Hepatocyte (in vitro differentiated cells): ENCODE measurements around the gene HOXD1.

Source experiments
- EZH2 ChIP-seq: fragments of 200-600 bp; sonication (generic); IDR thresholded peaks from 2 replicates; pipeline ENCODE4 v1.6.1; 2016; ENCODE audit warnings: antibody characterized with exemption, mild to moderate bottlenecking, borderline replicate concordance
- EZH2phosphoT487 ChIP-seq: fragments of 200-600 bp; sonication (generic); IDR thresholded peaks from one replicate; pipeline ENCODE4 v1.6.1; 2018; ENCODE audit warnings: antibody characterized with exemption, mild to moderate bottlenecking, low read depth, moderate library complexity; ENCODE audit not compliant: unreplicated experiment, severe bottlenecking
- TF ChIP-seq, protein P1 (sequence below): fragments of 200-600 bp; sonication (generic); IDR thresholded peaks from 2 replicates; pipeline ENCODE4 v1.5.1; 2016; ENCODE audit warnings: antibody characterized with exemption, mild to moderate bottlenecking; ENCODE audit not compliant: poor library complexity

DNA sequence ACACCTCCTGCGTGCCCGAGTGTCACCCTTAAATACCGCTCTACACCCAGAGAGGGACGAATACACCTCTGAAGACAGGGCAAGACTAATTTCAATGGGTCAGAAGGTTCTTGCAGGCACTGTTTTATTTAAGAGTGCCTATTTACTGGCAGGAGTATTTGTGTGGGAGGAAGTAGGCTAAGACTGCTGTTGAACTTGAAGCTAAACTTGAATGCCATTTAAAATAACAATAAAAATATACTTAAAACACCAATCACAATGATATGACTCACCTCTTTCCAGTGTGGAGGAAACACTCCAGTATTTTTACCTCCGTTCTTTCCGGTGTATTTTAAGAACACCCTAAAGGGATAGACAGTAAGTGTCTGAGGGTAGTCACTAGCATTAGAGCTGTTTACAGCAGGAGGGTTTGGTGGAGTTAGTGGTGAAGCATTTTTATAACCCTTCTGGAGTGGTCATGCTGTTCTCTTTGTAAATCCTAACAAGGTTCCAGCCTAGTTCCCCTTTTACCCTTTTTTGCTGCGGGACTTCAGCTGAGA lies 9.6 kb upstream of the HOXD1 start:
- TF ChIP-seq, protein P1, sequence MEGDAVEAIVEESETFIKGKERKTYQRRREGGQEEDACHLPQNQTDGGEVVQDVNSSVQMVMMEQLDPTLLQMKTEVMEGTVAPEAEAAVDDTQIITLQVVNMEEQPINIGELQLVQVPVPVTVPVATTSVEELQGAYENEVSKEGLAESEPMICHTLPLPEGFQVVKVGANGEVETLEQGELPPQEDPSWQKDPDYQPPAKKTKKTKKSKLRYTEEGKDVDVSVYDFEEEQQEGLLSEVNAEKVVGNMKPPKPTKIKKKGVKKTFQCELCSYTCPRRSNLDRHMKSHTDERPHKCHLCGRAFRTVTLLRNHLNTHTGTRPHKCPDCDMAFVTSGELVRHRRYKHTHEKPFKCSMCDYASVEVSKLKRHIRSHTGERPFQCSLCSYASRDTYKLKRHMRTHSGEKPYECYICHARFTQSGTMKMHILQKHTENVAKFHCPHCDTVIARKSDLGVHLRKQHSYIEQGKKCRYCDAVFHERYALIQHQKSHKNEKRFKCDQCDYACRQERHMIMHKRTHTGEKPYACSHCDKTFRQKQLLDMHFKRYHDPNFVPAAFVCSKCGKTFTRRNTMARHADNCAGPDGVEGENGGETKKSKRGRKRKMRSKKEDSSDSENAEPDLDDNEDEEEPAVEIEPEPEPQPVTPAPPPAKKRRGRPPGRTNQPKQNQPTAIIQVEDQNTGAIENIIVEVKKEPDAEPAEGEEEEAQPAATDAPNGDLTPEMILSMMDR, result no peak
- peak; percentile 77 for TF ChIP-seq EZH2
- no peak for TF ChIP-seq EZH2phosphoT487
